ENCODE measurements around the gene NGF.

DNA sequence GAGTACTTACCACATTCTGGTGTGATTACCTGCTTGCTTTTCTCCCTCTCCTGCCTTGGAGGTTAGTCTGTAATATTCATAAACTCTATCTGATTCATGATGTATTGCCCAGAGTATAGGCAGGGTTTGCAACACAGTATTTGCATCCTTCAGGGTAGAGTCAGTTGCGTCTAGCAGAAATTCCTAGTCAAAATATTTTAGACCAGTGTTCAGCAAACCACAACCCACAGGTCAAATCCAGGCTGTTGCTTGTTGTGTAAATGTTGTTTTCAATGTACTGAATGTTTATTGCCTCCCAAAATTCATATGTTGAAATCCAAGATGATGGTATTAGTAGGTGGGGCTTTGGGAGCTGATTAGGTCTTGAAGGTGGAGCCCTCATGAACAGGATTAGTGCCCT lies 82.9 kb downstream of the NGF start:
- no peak for TF ChIP-seq CTCF (IDR thresholded peaks at IDR 0.05)
- TF ChIP-seq POLR2A (IDR thresholded peaks at IDR 0.05): no peak

All from thyroid gland (tissue), 4 donors.